Activated naive CD8-positive, alpha-beta T cell treated with anti-CD3 and anti-CD28 coated beads, Interleukin-2, amount 50 U/mL, for 24 hours (primary cell): ENCODE results near the gene RBM3.

Source experiments
- ATAC-seq: fragments of 150-1000 bp; cut with Tn5 transposase; one replicate; pipeline ENCODE4 v1.10.0; 2021
- DNase-seq: peaks from one replicate; pipeline ENCODE4 v3.0.0; 2021
- H3K27ac Mint-ChIP-seq: one replicate; pipeline ENCODE4 v1.8.0; 2021; ENCODE audit warnings: mild to moderate bottlenecking, mixed read lengths
- H3K27me3 Mint-ChIP-seq: one replicate; pipeline ENCODE4 v1.8.0; 2021; ENCODE audit warnings: mixed read lengths
- H3K36me3 Mint-ChIP-seq: one replicate; pipeline ENCODE4 v1.8.0; 2021; ENCODE audit warnings: low read depth, mixed read lengths
- H3K4me1 Mint-ChIP-seq: one replicate; pipeline ENCODE4 v1.8.0; 2021; ENCODE audit warnings: mixed read lengths
- H3K4me3 Mint-ChIP-seq: one replicate; pipeline ENCODE4 v1.8.0; 2021; ENCODE audit warnings: mild to moderate bottlenecking, moderate library complexity, mixed read lengths
- H3K9me3 Mint-ChIP-seq: one replicate; pipeline ENCODE4 v1.8.0; 2021; ENCODE audit warnings: mixed read lengths

The RBM3 gene

GRCh38 chrX:48626401-48627298 is 52.4 kb downstream of the RBM3 start:
- Mint-ChIP-seq H3K27ac (no peak overlapping the region), H3K9me3 (no peaks in the 10 kb centered on the region), H3K4me1 (peaks cover 4% of the 10 kb centered on the region), H3K36me3 (no peaks in the 10 kb centered on the region), H3K4me3 (no peak overlapping the region), H3K27me3 (no peaks in the 10 kb centered on the region)
- ATAC-seq (no peak), DNase-seq (no peak)
